HG03097 (cell line): ENCODE results near the gene FAM216A.

ENCODE experiments used
- ATAC-seq: cut with Tn5 transposase; IDR thresholded peaks from one replicate; pipeline ENCODE4 v1.9.1; 2021; ENCODE audit not compliant: unreplicated experiment, low FRiP score

Gene FAM216A

GRCh38 chr12:110537605-110538409, 69.2 kb downstream of the FAM216A start:
- ATAC-seq = no peak

- no peak for ATAC-seq
Measured at GRCh38 chr12:110538869-110539622, 70.4 kb downstream of the FAM216A start.
